Measurements from ENCODE around the gene KRTAP12-2.
"Not testable (repeated sequence)": the region's sequence is repeated elsewhere in the genome, so short reads cannot be mapped to it uniquely, and the experiment has no call there.

KRTAP12-2 gene

DNA sequence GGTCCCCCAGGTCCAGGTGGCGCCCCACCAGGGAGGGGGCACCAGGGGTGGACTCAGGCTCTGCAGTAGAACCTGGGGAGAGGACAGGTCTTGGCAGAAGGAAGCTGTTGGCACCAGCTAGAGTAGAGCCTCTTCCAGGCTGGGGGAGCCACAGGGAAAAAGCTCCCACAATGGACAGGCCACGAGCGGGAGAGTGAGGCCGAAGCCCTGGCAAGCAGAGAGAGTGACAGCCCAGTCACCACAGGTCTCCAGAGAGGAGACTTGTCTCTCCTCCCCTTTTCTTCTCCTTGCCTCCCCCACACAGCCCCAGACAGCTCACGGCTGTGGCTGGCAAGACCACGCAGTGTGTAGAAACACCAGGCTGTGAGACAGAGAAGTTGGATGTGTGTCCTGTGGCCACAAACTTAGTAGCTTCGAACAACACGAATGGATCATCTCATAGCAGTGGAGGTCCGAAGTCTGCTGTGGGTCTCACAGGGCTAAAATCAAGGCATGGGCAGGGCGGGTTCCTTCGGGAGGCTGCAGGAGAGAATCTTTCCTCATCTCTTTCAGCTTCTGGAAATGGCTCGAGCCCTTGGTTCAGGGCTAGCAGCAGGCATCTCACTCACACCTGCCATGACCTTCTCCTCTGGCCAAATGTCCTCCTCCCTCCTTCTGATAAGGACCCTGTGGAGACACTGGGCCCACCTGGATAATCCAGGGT, 15.6 kb downstream of the KRTAP12-2 start:
- TF ChIP-seq, protein P1, sequence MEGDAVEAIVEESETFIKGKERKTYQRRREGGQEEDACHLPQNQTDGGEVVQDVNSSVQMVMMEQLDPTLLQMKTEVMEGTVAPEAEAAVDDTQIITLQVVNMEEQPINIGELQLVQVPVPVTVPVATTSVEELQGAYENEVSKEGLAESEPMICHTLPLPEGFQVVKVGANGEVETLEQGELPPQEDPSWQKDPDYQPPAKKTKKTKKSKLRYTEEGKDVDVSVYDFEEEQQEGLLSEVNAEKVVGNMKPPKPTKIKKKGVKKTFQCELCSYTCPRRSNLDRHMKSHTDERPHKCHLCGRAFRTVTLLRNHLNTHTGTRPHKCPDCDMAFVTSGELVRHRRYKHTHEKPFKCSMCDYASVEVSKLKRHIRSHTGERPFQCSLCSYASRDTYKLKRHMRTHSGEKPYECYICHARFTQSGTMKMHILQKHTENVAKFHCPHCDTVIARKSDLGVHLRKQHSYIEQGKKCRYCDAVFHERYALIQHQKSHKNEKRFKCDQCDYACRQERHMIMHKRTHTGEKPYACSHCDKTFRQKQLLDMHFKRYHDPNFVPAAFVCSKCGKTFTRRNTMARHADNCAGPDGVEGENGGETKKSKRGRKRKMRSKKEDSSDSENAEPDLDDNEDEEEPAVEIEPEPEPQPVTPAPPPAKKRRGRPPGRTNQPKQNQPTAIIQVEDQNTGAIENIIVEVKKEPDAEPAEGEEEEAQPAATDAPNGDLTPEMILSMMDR (IDR thresholded peaks at IDR 0.05; ENCODE audit: low read depth, low read length), result no peak
- no peak overlapping the region for H3K4me3 ChIP-seq (ENCODE audit: low read depth, low read length)

DNA sequence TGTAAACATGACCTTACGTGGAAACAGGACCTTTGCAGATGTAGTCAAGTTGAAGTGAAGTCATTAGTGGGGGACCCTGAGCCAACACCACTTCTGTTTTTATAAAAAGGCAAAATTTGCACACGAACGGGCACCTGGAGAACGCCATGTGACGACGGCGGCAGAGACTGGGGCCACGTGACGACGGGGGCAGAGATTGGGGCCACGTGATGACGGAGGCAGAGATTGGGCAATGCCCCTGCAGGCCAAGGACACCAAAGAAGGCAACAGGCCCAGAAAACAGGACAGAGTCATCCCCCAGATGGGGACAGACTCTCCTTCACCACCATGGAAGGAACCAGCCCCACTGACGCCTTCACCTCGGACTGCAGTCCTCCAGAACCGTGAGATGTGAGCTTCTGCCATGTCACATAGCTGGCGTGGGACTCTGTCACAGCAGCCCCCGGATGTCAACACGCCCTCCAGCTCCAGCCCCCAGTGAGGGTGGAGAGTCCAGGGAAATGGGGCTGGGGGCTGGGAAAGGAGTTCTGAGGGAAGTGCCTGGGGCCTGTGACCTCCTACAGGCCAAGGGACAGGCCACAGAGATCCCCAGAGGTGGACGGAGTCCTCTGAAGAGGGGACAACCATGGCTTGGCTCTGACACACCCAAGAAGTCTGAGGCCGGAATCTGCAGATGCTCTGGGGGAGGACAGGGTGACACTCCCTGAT, 16.3 kb downstream of the KRTAP12-2 start:
- H3K4me3 ChIP-seq (ENCODE audit: low read depth, low read length), result no peak overlapping the region
- TF ChIP-seq, protein P1 (IDR thresholded peaks at IDR 0.05; ENCODE audit: low read depth, low read length), result no peak

DNA sequence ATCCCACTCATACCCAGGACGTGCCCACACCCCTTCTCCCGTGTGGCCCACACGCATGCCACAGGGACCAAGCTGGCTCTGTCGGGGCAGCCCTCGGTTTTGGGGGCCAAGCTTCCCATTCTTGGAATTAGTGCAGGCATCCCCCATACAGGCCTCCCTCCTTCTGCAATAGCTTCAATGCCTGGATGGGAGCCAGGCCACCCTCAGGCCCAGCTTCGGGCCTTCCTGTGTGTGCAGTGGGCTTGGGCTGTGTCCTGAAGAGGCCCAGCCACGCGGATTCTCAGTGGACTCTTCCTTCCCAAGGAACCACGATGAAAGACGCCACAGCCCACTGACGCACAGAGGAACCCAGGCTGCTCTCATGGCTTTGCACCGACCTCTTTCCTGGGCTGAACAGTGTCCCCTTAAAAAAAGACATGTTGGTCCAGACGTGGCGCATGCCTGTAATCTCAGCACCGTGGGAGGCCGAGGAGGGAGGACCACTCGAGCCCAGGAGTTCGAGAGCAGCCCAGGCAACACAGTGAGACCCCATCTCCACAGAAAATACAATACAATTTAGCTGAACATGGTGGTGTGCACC, 17.1 kb downstream of the KRTAP12-2 start:
- TF ChIP-seq, protein P1 (IDR thresholded peaks at IDR 0.05; ENCODE audit: low read depth, low read length), result no peak
- H3K4me3 ChIP-seq (ENCODE audit: low read depth, low read length), result no peak overlapping the region

DNA sequence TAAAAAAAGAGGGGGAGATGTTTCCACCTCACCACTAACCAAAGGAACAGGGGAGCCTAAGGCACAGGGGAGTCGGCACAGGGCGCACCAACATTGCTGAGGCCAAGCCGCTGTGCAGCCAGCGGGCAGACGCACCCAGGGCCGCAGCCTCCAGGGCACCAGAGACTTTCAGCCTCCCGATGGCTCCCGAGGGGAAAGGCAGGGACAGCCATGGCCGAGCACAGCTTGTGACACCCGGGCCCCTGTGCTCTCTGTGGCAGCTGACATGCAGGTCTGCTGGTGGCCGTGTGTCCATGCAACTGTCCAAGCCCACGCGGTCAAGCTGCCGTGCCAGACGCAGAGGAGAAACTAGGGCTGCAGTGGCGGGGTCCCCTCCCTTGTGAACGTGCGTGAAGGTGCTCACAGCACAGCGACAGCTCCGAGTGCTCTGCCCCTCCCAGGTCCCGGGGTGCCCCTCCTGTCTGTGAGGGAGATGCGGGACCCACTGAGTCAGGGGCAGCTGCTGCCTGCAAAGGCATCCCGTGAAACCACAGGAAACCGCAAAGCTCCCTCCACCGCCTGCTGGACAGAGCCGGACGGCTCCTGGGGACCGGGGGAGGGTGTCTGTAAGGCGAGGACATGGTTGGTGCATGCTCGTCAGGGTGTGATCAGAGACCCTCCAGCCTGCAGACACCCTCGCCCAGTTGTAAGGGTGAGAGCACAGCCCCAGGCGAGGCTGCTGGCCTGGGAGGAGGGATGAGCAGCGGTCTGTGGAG, 18.0 kb downstream of the KRTAP12-2 start:
- TF ChIP-seq, protein P1 (IDR thresholded peaks at IDR 0.05; ENCODE audit: low read depth, low read length), result no peak
- no peak overlapping the region for H3K4me3 ChIP-seq (ENCODE audit: low read depth, low read length)

DNA sequence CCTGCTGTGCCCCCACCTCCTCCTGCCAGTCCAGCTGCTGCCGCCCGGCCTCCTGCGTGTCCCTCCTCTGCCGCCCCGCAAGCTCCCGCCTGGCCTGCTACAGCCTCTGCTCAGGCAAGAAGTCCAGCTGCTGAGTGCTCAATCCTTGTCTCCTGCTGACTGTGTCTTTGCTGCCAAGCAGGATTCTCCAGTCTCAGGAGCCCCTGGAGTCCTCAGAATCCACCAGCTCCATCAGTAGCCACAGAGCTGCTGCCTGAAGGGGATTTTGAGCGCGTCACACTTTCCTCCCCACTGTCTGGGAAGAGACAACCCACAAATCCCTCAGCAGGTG, 19.5 kb downstream of the KRTAP12-2 start:
- no peak overlapping the region for H3K4me3 ChIP-seq (ENCODE audit: low read depth, low read length)
- TF ChIP-seq, protein P1 (IDR thresholded peaks at IDR 0.05; ENCODE audit: low read depth, low read length), result no peak

DNA sequence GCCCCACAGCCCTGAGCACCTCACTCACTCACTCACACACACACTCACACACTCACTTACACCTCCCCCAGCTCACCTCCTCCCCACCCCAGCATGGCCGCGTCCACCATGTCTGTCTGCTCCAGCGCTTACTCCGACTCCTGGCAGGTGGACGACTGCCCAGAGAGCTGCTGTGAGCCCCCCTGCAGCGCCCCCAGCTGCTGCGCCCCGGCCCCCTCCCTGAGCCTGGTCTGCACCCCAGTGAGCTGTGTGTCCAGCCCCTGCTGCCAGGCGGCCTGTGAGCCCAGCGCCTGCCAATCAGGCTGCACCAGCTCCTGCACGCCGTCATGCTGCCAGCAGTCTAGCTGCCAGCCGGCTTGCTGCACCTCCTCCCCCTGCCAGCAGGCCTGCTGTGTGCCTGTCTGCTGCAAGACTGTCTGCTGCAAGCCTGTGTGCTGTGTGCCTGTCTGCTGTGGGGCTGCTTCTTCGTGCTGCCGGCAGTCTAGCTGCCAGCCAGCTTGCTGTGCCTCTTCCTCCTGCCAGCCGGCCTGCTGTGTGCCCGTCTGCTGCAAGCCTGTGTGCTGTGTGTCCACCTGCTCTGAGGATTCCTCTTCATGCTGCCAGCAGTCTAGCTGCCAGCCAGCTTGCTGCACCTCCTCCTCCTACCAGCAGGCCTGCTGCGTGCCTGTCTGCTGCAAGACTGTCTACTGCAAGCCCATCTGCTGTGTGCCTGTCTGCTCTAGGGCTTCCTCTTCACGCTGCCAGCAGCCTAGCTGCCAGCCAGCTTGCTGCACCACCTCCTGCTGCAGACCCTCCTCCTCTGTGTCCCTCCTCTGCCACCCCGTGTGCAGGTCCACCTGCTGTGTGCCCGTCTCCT, 20.1 kb downstream of the KRTAP12-2 start, which contains the start of gene KRTAP10-11:
Gene KRTAP10-11 (plus strand): TSS at position 49 of the 856 bp plus-strand sequence. CDS start 45 bp downstream, at position 94.
- not testable (repeated sequence) for H3K4me3 ChIP-seq (ENCODE audit: low read depth, low read length)

DNA sequence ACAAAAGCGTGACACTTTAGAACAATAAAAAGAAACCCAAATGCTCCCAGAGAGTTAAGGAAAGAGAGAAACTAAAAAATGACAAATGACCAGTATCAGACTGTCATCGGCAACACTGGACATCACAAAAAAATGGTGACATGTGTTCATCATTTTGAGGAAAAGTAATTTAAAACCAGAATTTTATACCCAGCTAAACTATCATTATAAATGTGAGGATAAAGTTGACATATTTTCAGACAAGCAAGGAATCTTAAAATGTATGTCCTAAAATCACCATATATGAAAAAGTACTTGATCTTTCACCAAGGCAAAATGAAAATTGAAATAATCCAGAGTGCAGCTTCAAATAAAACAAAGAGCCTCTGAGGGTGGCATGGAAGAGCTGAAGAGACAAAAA, 21.8 kb downstream of the KRTAP12-2 start:
- no peak overlapping the region for H3K4me3 ChIP-seq (ENCODE audit: low read depth, low read length)
- TF ChIP-seq, protein P1 (IDR thresholded peaks at IDR 0.05; ENCODE audit: low read depth, low read length), result no peak

All from WI38 (cell line).